Lower lobe of right lung (tissue), 2 donors: ENCODE data around the gene TRDMT1. TPM values are rescaled to one million over a fixed set of nuclear protein-coding genes. Genes with fewer than 3 reads are reported as not detected.

Source experiments
- ATAC-seq, 2 donors: fragments of 200-7000 bp; cut with Tn5 transposase; one replicate each; pipeline ENCODE4 v1.9.1; 2020 to 2022; ENCODE audit warnings: mild to moderate bottlenecking in 2 of 2, moderate library complexity in 2 of 2
- DNase-seq: peaks from one replicate; pipeline ENCODE4 v3.0.0-alpha.2; 2020
- H3K27ac ChIP-seq: fragments of 200-600 bp; one replicate; pipeline ENCODE4 v1.8.0; 2022
- H3K27me3 ChIP-seq: fragments of 200-600 bp; one replicate; pipeline ENCODE4 v1.8.0; 2022; ENCODE audit warnings: low read depth
- H3K36me3 ChIP-seq: fragments of 200-600 bp; one replicate; pipeline ENCODE4 v1.8.0; 2022; ENCODE audit warnings: mild to moderate bottlenecking
- H3K4me1 ChIP-seq: fragments of 200-600 bp; one replicate; pipeline ENCODE4 v1.8.0; 2022
- H3K4me3 ChIP-seq: fragments of 200-600 bp; one replicate; pipeline ENCODE4 v1.8.0; 2022; ENCODE audit warnings: mild to moderate bottlenecking
- H3K9me3 ChIP-seq: fragments of 200-600 bp; one replicate; pipeline ENCODE4 v1.8.0; 2022
- intact Hi-C: fragments of 100-400 bp; cut with DNase I; formaldehyde crosslinking; loops from one replicate; pipeline ENCODE4 v1.11.0; 2022
- total RNA-seq: library from RNA; stranded (reverse); fragmentation: NEBNext Ultra II Directional; extraction: Animal tissue kit (Norgen Biotek cat#: 25700); gene quantifications from one replicate; pipeline ENCODE4 v1.2.1, GENCODE V29; 2021
- TF ChIP-seq, protein P1 (sequence below): fragments of 200-600 bp; IDR thresholded peaks from one replicate; pipeline ENCODE4 v1.8.0; 2022; ENCODE audit warnings: antibody characterized with exemption, mild to moderate bottlenecking
- donor health status: DM: no; HTN: yes; CAD: no; lungs with severe emphysema.

Gene TRDMT1
- total RNA-seq, 1 donor from 2014 or later = 7.9 TPM

DNA sequence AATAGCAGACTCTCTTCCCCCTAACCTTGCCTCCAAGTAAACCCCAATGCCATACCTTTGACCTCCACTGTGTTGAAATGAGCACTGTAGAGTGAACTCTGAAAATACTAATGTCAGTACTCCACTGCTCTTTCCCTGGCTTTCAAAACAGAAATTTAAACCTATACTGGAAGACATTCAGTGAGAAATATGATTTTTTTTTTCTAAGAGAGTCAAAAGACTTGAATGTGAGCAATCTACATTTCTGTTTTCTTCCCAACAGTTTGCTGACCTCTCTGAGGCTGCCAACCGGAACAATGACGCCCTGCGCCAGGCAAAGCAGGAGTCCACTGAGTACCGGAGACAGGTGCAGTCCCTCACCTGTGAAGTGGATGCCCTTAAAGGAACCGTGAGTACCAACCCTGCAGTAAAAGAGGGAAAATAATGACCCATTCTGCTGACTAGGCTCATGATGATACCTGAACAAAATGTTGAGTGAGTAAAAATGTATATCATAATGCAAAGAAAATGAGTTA is 33.0 kb upstream of the TRDMT1 start:
- Histone ChIP-seq H3K9me3 (no peaks in the 10 kb centered on the region), H3K36me3 (peaks cover 78% of the 10 kb centered on the region), H3K27ac (peak overlapping the region; percentile 61), H3K4me3 (no peak overlapping the region), H3K4me1 (peaks cover 63% of the 10 kb centered on the region), H3K27me3 (no peaks in the 10 kb centered on the region)
- TF ChIP-seq, protein P1, sequence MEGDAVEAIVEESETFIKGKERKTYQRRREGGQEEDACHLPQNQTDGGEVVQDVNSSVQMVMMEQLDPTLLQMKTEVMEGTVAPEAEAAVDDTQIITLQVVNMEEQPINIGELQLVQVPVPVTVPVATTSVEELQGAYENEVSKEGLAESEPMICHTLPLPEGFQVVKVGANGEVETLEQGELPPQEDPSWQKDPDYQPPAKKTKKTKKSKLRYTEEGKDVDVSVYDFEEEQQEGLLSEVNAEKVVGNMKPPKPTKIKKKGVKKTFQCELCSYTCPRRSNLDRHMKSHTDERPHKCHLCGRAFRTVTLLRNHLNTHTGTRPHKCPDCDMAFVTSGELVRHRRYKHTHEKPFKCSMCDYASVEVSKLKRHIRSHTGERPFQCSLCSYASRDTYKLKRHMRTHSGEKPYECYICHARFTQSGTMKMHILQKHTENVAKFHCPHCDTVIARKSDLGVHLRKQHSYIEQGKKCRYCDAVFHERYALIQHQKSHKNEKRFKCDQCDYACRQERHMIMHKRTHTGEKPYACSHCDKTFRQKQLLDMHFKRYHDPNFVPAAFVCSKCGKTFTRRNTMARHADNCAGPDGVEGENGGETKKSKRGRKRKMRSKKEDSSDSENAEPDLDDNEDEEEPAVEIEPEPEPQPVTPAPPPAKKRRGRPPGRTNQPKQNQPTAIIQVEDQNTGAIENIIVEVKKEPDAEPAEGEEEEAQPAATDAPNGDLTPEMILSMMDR = no peak
- intact Hi-C loops = no loop called here
- ATAC-seq = no peak
- DNase-seq = no peak

DNA sequence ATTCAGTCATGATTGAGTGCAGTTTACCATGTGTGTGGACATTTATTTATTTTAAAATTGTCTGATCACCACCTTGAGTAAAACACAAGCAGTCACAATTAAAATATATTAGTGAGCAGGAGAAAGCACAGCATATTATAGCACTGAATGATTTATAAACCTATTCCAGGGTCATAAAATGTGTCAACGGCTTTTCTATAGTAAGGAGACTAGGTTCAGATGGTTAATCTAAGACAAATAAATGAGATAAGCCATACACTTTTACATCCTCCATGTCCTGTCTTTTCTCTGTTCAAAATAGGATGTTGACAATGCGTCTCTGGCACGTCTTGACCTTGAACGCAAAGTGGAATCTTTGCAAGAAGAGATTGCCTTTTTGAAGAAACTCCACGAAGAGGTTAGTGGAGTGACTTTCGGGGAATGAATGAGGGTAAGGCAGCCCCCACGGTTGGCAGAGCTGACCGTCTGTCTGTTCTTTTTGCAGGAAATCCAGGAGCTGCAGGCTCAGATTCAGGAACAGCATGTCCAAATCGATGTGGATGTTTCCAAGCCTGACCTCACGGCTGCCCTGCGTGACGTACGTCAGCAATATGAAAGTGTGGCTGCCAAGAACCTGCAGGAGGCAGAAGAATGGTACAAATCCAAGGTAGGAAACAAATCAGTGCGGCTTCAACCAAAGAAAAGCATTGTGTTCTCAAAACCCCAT is 32.0 kb upstream of the TRDMT1 start:
- H3K27me3 ChIP-seq = no peaks in the 10 kb centered on the region
- H3K4me3 ChIP-seq = peak overlapping the region; percentile 93
- no peak for ATAC-seq
- peak overlapping the region; percentile 61 for H3K27ac ChIP-seq
- H3K9me3 ChIP-seq = no peaks in the 10 kb centered on the region
- TF ChIP-seq, protein P1 = no peak
- H3K4me1 ChIP-seq = peaks cover 63% of the 10 kb centered on the region
- intact Hi-C loops = no loop called here
- no peak for DNase-seq
- peaks cover 78% of the 10 kb centered on the region for H3K36me3 ChIP-seq

DNA sequence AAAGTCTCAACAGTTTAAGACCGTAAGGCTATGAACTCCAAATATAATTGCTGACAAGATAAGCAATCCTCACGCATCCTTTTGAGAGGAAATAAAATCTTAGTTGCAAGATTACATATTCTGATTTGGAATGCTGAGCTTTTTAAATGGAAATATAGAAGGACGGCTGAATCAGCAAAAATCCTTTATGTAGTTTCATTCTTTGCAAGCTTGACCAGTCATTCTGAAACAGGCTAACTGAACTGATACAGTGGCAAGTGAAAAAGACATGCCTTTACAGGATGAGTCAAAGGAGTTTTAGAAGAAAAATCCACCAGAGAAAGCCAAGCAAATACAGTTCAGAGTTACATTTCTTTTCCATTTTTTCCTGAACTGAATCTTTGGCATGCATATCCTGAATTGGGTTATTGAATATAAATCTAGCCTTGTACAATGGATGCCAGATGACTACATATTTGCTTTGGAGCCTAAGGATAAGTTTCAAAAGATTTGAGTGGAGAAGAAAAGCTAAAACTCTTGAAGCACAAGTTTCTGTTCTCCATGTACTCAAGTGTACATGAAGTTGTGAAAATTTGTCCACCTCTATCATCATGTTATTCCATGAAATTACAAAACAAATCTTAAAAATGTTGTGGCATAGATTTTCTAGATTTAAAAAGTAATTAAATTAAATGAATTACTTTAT is 30.9 kb upstream of the TRDMT1 start:
- TF ChIP-seq, protein P1 = no peak
- peaks cover 66% of the 10 kb centered on the region for H3K4me1 ChIP-seq
- peak overlapping the region; percentile 99 for H3K27ac ChIP-seq
- H3K4me3 ChIP-seq = peak overlapping the region; percentile 93
- no peaks in the 10 kb centered on the region for H3K9me3 ChIP-seq
- no peaks in the 10 kb centered on the region for H3K27me3 ChIP-seq
- no peak for DNase-seq
- ATAC-seq = no peak
- intact Hi-C loops = no loop called here
- peaks cover 68% of the 10 kb centered on the region for H3K36me3 ChIP-seq

DNA sequence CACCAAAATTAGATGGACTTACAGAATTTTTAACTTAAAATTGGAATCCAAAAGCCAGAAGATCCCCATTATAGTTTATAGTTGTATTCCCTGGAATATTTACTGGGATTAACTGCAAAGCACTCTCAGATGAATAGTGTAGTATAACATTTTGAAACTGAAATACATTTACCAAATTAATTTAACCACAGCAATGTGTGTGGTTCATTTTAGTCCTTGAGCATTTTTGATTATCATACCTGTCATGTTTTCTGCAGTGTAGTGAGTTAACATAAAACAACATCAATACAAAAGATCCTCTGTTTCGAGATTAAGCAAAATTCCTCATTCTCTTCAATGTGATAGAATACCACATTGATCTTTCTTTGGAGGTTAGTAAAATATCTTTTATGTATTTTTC is 30.3 kb upstream of the TRDMT1 start:
- Histone ChIP-seq H3K9me3 (no peaks in the 10 kb centered on the region), H3K4me1 (peaks cover 68% of the 10 kb centered on the region), H3K27me3 (no peaks in the 10 kb centered on the region), H3K36me3 (peaks cover 62% of the 10 kb centered on the region), H3K4me3 (peak overlapping the region; percentile 93), H3K27ac (peak overlapping the region; percentile 99)
- DNase-seq (no peak), ATAC-seq (no peak)
- intact Hi-C loops = no loop called here
- TF ChIP-seq, protein P1 = no peak

DNA sequence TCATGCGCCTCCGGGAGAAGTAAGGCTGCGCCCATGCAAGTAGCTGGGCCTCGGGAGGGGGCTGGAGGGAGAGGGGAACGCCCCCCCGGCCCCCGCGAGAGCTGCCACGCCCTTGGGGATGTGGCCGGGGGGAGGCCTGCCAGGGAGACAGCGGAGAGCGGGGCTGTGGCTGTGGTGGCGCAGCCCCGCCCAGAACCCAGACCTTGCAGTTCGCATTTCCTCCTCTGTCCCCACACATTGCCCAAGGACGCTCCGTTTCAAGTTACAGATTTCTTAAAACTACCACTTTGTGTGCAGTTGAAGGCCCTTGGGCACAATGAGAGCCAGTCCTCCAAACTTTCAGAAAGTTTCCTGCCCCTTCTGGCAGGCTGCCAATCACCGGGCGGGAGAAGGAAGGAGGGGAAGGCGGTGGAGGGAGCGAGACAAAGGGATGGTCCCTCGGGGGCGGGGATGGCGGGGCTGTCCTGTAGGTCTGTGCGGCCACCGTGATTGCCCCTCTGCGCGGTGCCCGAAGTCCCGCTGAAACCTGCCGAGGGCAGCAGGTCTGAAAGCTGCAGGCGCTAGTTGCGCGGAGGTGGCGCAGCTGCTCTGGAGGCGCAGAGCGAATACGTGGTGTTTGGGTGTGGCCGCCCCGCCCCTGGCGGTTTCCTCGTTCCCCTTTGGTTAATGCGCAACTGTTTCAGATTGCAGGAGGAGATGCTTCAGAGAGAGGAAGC is 28.7 kb upstream of the TRDMT1 start:
- intact Hi-C loops = no loop called here
- Histone ChIP-seq H3K27me3 (no peaks in the 10 kb centered on the region), H3K36me3 (peaks cover 45% of the 10 kb centered on the region), H3K4me3 (peak overlapping the region; percentile 93), H3K4me1 (peaks cover 57% of the 10 kb centered on the region), H3K9me3 (no peaks in the 10 kb centered on the region), H3K27ac (peak overlapping the region; percentile 99)
- TF ChIP-seq, protein P1 = no peak
- peak; percentile 74 to 87 for ATAC-seq
- DNase-seq = peak; percentile 96
